Ishikawa (cell line): ENCODE data around the gene LRRC41.

Source experiments
- CEBPB ChIP-seq: IDR thresholded peaks from 2 replicates; pipeline ENCODE4 v1.6.1; 2012
- CREB1 ChIP-seq: IDR thresholded peaks from 2 replicates; pipeline ENCODE4 v1.6.1; 2012; ENCODE audit warnings: low read depth
- EGR1 ChIP-seq: IDR thresholded peaks from 2 replicates; pipeline ENCODE4 v1.6.1; 2012
- EP300 ChIP-seq: IDR thresholded peaks from 2 replicates; pipeline ENCODE4 v1.6.1; 2012; ENCODE audit warnings: borderline replicate concordance
- FOXM1 ChIP-seq: IDR thresholded peaks from 2 replicates; pipeline ENCODE4 v1.6.1; 2012; ENCODE audit warnings: low read depth, borderline replicate concordance
- NFIC ChIP-seq: IDR thresholded peaks from 2 replicates; pipeline ENCODE4 v1.6.1; 2012
- RAD21 ChIP-seq: IDR thresholded peaks from 2 replicates; pipeline ENCODE4 v1.6.1; 2012; ENCODE audit warnings: low read depth
- TAF1 ChIP-seq: IDR thresholded peaks from 2 replicates; pipeline ENCODE4 v1.6.1; 2012; ENCODE audit warnings: low read depth, mild to moderate bottlenecking
- TCF12 ChIP-seq: IDR thresholded peaks from 2 replicates; pipeline ENCODE4 v1.6.1; 2012; ENCODE audit warnings: low read depth
- TEAD4 ChIP-seq: IDR thresholded peaks from 2 replicates; pipeline ENCODE4 v1.6.1; 2012
- YY1 ChIP-seq: IDR thresholded peaks from 2 replicates; pipeline ENCODE4 v1.6.1; 2012; ENCODE audit warnings: low read depth
- ZBTB7A ChIP-seq: IDR thresholded peaks from 2 replicates; pipeline ENCODE4 v1.6.1; 2012; ENCODE audit warnings: low read depth
- TF ChIP-seq, protein P1 (sequence below): IDR thresholded peaks from 2 replicates; pipeline ENCODE4 v1.6.1; 2012; ENCODE audit warnings: low read depth, mild to moderate bottlenecking
- TF ChIP-seq, protein P2 (sequence below): IDR thresholded peaks from 2 replicates; pipeline ENCODE4 v1.6.1; 2012
- TF ChIP-seq, protein P3 (sequence below): IDR thresholded peaks from 2 replicates; pipeline ENCODE4 v1.6.1; 2012

Gene LRRC41

DNA sequence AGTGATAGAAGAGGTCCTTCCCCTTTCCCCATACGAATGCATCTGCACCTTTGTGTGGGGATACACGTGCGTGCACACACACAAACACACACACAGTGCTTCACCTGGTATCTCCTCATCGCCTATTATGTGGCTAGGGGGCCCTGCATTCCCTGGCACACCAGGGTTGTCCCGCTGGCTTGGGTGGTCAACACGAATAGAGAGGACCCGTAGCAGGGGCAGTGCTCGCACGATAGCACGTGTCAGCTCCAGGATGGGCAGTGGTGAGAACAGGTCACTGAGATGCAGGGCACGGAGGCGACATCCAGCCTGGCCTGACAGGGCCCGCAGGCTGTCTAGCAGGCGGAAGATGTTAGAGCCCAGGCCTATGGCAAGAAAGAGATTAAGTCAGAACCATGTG lies 22.4 kb downstream of the LRRC41 start:
- TF ChIP-seq NFIC (no peak), YY1 (no peak), EP300 (no peak), ZBTB7A (no peak), TAF1 (no peak), TCF12 (no peak), CREB1 (no peak), EGR1 (no peak), FOXM1 (no peak), CEBPB (no peak), RAD21 (no peak), TEAD4 (no peak)
- TF ChIP-seq, protein P1, sequence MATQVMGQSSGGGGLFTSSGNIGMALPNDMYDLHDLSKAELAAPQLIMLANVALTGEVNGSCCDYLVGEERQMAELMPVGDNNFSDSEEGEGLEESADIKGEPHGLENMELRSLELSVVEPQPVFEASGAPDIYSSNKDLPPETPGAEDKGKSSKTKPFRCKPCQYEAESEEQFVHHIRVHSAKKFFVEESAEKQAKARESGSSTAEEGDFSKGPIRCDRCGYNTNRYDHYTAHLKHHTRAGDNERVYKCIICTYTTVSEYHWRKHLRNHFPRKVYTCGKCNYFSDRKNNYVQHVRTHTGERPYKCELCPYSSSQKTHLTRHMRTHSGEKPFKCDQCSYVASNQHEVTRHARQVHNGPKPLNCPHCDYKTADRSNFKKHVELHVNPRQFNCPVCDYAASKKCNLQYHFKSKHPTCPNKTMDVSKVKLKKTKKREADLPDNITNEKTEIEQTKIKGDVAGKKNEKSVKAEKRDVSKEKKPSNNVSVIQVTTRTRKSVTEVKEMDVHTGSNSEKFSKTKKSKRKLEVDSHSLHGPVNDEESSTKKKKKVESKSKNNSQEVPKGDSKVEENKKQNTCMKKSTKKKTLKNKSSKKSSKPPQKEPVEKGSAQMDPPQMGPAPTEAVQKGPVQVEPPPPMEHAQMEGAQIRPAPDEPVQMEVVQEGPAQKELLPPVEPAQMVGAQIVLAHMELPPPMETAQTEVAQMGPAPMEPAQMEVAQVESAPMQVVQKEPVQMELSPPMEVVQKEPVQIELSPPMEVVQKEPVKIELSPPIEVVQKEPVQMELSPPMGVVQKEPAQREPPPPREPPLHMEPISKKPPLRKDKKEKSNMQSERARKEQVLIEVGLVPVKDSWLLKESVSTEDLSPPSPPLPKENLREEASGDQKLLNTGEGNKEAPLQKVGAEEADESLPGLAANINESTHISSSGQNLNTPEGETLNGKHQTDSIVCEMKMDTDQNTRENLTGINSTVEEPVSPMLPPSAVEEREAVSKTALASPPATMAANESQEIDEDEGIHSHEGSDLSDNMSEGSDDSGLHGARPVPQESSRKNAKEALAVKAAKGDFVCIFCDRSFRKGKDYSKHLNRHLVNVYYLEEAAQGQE: no peak
- TF ChIP-seq, protein P2, sequence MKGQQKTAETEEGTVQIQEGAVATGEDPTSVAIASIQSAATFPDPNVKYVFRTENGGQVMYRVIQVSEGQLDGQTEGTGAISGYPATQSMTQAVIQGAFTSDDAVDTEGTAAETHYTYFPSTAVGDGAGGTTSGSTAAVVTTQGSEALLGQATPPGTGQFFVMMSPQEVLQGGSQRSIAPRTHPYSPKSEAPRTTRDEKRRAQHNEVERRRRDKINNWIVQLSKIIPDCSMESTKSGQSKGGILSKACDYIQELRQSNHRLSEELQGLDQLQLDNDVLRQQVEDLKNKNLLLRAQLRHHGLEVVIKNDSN: no peak
- TF ChIP-seq, protein P3, sequence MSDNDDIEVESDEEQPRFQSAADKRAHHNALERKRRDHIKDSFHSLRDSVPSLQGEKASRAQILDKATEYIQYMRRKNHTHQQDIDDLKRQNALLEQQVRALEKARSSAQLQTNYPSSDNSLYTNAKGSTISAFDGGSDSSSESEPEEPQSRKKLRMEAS: no peak

DNA sequence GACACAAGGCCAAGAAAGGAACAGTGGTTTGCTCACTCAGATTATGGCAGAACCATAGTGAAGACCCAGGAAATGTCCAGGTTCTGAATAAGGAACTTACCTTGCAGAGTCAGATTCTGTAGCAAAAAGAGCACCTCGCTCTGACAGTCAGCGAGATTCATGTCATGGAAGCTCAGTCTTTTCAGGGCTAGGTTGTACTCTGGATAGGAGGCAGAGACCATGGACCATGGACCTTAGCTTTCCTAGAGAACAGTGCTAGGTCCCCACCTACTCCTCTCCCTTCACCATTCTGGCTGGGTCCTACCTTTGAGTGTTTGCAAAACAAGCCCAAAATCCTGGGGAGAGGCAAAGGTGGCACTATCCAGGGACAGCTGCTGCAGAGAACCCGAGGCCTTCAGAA lies 23.3 kb downstream of the LRRC41 start:
- TF ChIP-seq RAD21: no peak
- TF ChIP-seq ZBTB7A: no peak
- TF ChIP-seq EP300: no peak
- TF ChIP-seq TEAD4: no peak
- TF ChIP-seq NFIC: no peak
- no peak for TF ChIP-seq TCF12
- TF ChIP-seq FOXM1: no peak
- TF ChIP-seq, protein P3: no peak

DNA sequence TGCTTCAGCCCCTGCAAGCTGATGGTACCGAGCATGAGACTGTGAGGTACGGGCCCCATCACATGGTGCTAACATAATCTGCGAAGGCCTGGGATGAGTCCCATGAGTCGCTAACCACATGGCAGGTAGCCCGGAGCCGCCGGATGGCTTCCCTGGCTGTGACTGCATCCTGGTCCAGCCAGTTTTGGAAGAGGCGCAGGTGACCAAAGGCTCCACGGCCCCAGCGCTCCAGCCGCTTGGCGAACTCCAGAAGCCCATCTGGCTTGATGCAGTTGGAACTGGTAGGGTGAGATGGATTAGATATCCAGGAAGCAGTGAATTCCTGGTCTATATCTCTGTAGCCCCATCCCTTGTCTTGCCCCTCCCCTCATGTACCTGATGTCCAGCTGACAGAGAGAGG lies 24.6 kb downstream of the LRRC41 start:
- TF ChIP-seq TAF1 (no peak), NFIC (no peak), YY1 (no peak), EP300 (no peak), TCF12 (no peak), FOXM1 (no peak), TEAD4 (no peak), ZBTB7A (no peak)
- TF ChIP-seq, protein P3: no peak
- TF ChIP-seq, protein P1: no peak
- TF ChIP-seq, protein P2: no peak

DNA sequence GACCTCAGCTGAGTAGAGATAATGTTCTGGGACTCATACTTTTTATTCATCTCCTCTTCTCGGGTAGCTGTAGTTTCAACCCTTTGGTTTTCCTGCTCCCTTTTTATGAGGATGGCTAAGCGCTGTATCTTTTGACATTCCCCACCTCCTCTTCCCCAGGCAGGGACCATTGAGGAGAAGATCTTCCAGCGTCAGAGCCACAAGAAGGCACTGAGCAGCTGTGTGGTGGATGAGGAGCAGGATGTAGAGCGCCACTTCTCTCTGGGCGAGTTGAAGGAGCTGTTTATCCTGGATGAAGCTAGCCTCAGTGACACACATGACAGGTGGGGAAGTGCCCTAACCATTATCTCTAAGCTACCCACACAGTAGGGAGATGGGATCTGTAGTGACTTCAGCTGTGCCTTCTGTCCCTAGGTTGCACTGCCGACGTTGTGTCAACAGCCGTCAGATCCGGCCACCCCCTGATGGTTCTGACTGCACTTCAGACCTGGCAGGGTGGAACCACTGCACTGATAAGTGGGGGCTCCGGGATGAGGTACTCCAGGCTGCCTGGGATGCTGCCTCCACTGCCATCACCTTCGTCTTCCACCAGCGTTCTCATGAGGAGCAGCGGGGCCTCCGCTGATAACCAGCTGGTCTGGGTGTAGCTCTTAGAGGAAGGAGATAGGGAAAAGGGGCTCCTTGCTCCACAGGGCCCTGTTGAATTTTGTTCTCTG lies 25.6 kb downstream of the LRRC41 start:
- TF ChIP-seq TAF1 (no peak), EP300 (no peak), TCF12 (no peak), RAD21 (no peak), EGR1 (no peak), CREB1 (no peak), TEAD4 (no peak), NFIC (no peak), ZBTB7A (no peak), CEBPB (no peak), YY1 (no peak), FOXM1 (no peak)
- TF ChIP-seq, protein P2: no peak
- TF ChIP-seq, protein P3: no peak
- TF ChIP-seq, protein P1: no peak
